ENCODE data around the gene ARHGAP32.
"Not testable (repeated sequence)": the region's sequence is repeated elsewhere in the genome, so short reads cannot be mapped to it uniquely, and the experiment has no call there.

ARHGAP32 gene

GRCh38 chr11:129191649-129192048 is 476 bp downstream of the ARHGAP32 start:
- no peak for TF ChIP-seq CTCF (IDR thresholded peaks at IDR 0.05; ENCODE audit: low read depth, low read length)
- no peaks in the 10 kb centered on the region for H3K36me3 ChIP-seq
- no peaks in the 10 kb centered on the region for H3K4me1 ChIP-seq
- H3K4me3 ChIP-seq (ENCODE audit: low read depth, low read length) = no peak overlapping the region
- H3K27me3 ChIP-seq = no peaks in the 10 kb centered on the region
- no peak for DNase-seq
- no peaks in the 10 kb centered on the region; the same call in 1 of the 2 replicates for H3K9me3 ChIP-seq

- Histone ChIP-seq H3K4me1 (no peaks in the 10 kb centered on the region), H3K9me3 (no peaks in the 10 kb centered on the region; the same call in 1 of the 2 replicates), H3K36me3 (no peaks in the 10 kb centered on the region), H3K4me3 (ENCODE audit: low read depth, low read length) (no peak overlapping the region), H3K27me3 (no peaks in the 10 kb centered on the region)
- no peak for TF ChIP-seq CTCF (IDR thresholded peaks at IDR 0.05; ENCODE audit: low read depth, low read length)
- no peak for DNase-seq
Measured at GRCh38 chr11:129190087-129190486, 2.0 kb downstream of the ARHGAP32 start.

GRCh38 chr11:129189646-129190045 is 2.5 kb downstream of the ARHGAP32 start:
- no peak for TF ChIP-seq CTCF (IDR thresholded peaks at IDR 0.05; ENCODE audit: low read depth, low read length)
- DNase-seq = no peak
- Histone ChIP-seq H3K4me3 (ENCODE audit: low read depth, low read length) (no peak overlapping the region), H3K36me3 (no peaks in the 10 kb centered on the region), H3K27me3 (no peaks in the 10 kb centered on the region), H3K9me3 (no peaks in the 10 kb centered on the region; the same call in 1 of the 2 replicates), H3K4me1 (no peaks in the 10 kb centered on the region)

- not testable (repeated sequence) for H3K4me1 ChIP-seq; H3K36me3 ChIP-seq; DNase-seq; H3K9me3 ChIP-seq; H3K27me3 ChIP-seq; H3K4me3 ChIP-seq (ENCODE audit: low read depth, low read length)
Measured at GRCh38 chr11:129185082-129185481, 7.0 kb downstream of the ARHGAP32 start.

- no peak for TF ChIP-seq CTCF (IDR thresholded peaks at IDR 0.05; ENCODE audit: low read depth, low read length)
- H3K4me3 ChIP-seq (ENCODE audit: low read depth, low read length) = no peak overlapping the region
Measured at GRCh38 chr11:129184581-129184980, 7.5 kb downstream of the ARHGAP32 start.

GRCh38 chr11:129167315-129167714 is 24.8 kb downstream of the ARHGAP32 start:
- no peak for DNase-seq
- Histone ChIP-seq H3K4me1 (no peaks in the 10 kb centered on the region), H3K36me3 (no peaks in the 10 kb centered on the region), H3K27me3 (no peaks in the 10 kb centered on the region), H3K4me3 (ENCODE audit: low read depth, low read length) (no peak overlapping the region), H3K9me3 (no peaks in the 10 kb centered on the region)
- no peak for TF ChIP-seq CTCF (IDR thresholded peaks at IDR 0.05; ENCODE audit: low read depth, low read length)

More at GRCh38 chr11:129184581-129184980, 7.5 kb downstream of the ARHGAP32 start:
- Histone ChIP-seq H3K4me1 (no peaks in the 10 kb centered on the region), H3K27me3 (no peaks in the 10 kb centered on the region), H3K36me3 (no peaks in the 10 kb centered on the region), H3K9me3 (no peaks in the 10 kb centered on the region)
- DNase-seq = no peak

- no peak for TF ChIP-seq CTCF (IDR thresholded peaks at IDR 0.05; ENCODE audit: low read depth, low read length)
- no peaks in the 10 kb centered on the region for H3K27me3 ChIP-seq
- no peaks in the 10 kb centered on the region for H3K36me3 ChIP-seq
- no peak overlapping the region for H3K4me3 ChIP-seq (ENCODE audit: low read depth, low read length)
- no peak for DNase-seq
- H3K9me3 ChIP-seq = no peaks in the 10 kb centered on the region
- H3K4me1 ChIP-seq = no peaks in the 10 kb centered on the region
Measured at GRCh38 chr11:129163714-129164164, 28.4 kb downstream of the ARHGAP32 start.

- not testable (repeated sequence) for H3K4me1 ChIP-seq; H3K27me3 ChIP-seq; DNase-seq; H3K36me3 ChIP-seq; H3K4me3 ChIP-seq (ENCODE audit: low read depth, low read length); H3K9me3 ChIP-seq
Measured at GRCh38 chr11:129157080-129157479, 35.0 kb downstream of the ARHGAP32 start.

Measured in BE2C (cell line).